Loucy (cell line): ENCODE data around the gene FAM168A.

Source experiments
- H2AFZ ChIP-seq: fragments of 200-600 bp; sonication (generic); 2 replicates; pipeline ENCODE4 v1.6.0; 2016; ENCODE audit warnings: antibody characterized with exemption, mild to moderate bottlenecking, low read length, moderate library complexity
- H3F3A ChIP-seq: fragments of 200-600 bp; 2 replicates; pipeline ENCODE4 v1.6.0; 2016; ENCODE audit warnings: antibody characterized with exemption, low read depth, mild to moderate bottlenecking
- H3K27me3 ChIP-seq: fragments of 200-600 bp; sonication (generic); 2 replicates; pipeline ENCODE4 v1.6.1; 2014; ENCODE audit warnings: low read length, mild to moderate bottlenecking; ENCODE audit not compliant: insufficient read depth, poor library complexity, severe bottlenecking
- H3K36me3 ChIP-seq: fragments of 200-600 bp; sonication (generic); 2 replicates; pipeline ENCODE4 v1.6.1; 2016; ENCODE audit warnings: low read length; ENCODE audit not compliant: insufficient read depth
- H3K4me1 ChIP-seq: fragments of 200-600 bp; sonication (generic); 2 replicates; pipeline ENCODE4 v1.5.1; 2014; ENCODE audit warnings: low read length, mild to moderate bottlenecking; ENCODE audit not compliant: insufficient read depth, poor library complexity, severe bottlenecking
- H3K4me2 ChIP-seq: fragments of 200-600 bp; sonication (generic); 2 replicates; pipeline ENCODE4 v1.6.0; 2014; ENCODE audit warnings: antibody characterized with exemption, low read length, low read depth, mild to moderate bottlenecking; ENCODE audit not compliant: poor library complexity, severe bottlenecking
- H3K4me3 ChIP-seq: fragments of 200-600 bp; sonication (generic); 2 replicates; pipeline ENCODE4 v1.5.1; 2014; ENCODE audit warnings: low read length, mild to moderate bottlenecking, mixed read lengths; ENCODE audit not compliant: poor library complexity, severe bottlenecking
- H3K79me2 ChIP-seq: fragments of 200-600 bp; sonication (generic); 2 replicates; pipeline ENCODE4 v1.6.1; 2014; ENCODE audit warnings: low read length; ENCODE audit not compliant: insufficient read depth
- H3K9ac ChIP-seq: fragments of 200-600 bp; sonication (generic); 2 replicates; pipeline ENCODE4 v1.6.0; 2014; ENCODE audit warnings: mild to moderate bottlenecking, low read depth, low read length, moderate library complexity; ENCODE audit not compliant: poor library complexity, severe bottlenecking
- H3K9me2 ChIP-seq: fragments of 200-600 bp; sonication (generic); replicated peaks from 2 replicates; pipeline ENCODE4 v1.6.1; 2016; ENCODE audit warnings: low read depth, low read length, mixed read lengths
- H3K9me3 ChIP-seq: fragments of 200-600 bp; sonication (generic); 2 replicates; pipeline ENCODE4 v1.6.1; 2014; ENCODE audit warnings: mild to moderate bottlenecking, antibody characterized with exemption, low read length, low read depth; ENCODE audit not compliant: insufficient read depth
- H4K20me1 ChIP-seq: fragments of 200-600 bp; sonication (generic); 2 replicates; pipeline ENCODE4 v1.6.0; 2014; ENCODE audit warnings: antibody characterized with exemption, low read length, mild to moderate bottlenecking; ENCODE audit not compliant: insufficient read depth, poor library complexity, severe bottlenecking
- CTCF ChIP-seq: fragments of 200-600 bp; sonication (generic); conservative IDR thresholded peaks from 2 replicates; pipeline ENCODE4 v1.5.1; 2014; ENCODE audit warnings: mild to moderate bottlenecking, antibody characterized with exemption, low read length
- EZH2phosphoT487 ChIP-seq: fragments of 200-600 bp; IDR thresholded peaks from 2 replicates; pipeline ENCODE4 v1.6.1; 2018; ENCODE audit warnings: antibody characterized with exemption, mild to moderate bottlenecking, moderate library complexity, borderline replicate concordance

FAM168A gene

GRCh38 chr11:73358071-73358470, 239.8 kb downstream of the FAM168A start:
- no peak overlapping the region for H3K4me2 ChIP-seq
- no peaks in the 10 kb centered on the region for H3K79me2 ChIP-seq
- no peak overlapping the region for H2AFZ ChIP-seq
- no peaks in the 10 kb centered on the region for H3K9me2 ChIP-seq
- H3K4me1 ChIP-seq = peaks cover 11% of the 10 kb centered on the region
- H3K9ac ChIP-seq = no peak overlapping the region
- no peak overlapping the region for H3K4me3 ChIP-seq
- H3F3A ChIP-seq = no peaks in the 10 kb centered on the region
- H3K9me3 ChIP-seq = no peaks in the 10 kb centered on the region
- H4K20me1 ChIP-seq = no peaks in the 10 kb centered on the region
- TF ChIP-seq CTCF (no peak), EZH2phosphoT487 (no peak)
- no peaks in the 10 kb centered on the region for H3K27me3 ChIP-seq
- no peaks in the 10 kb centered on the region for H3K36me3 ChIP-seq

- Histone ChIP-seq H3F3A (no peaks in the 10 kb centered on the region), H2AFZ (no peak overlapping the region), H3K4me3 (no peak overlapping the region), H4K20me1 (no peaks in the 10 kb centered on the region), H3K9me3 (no peaks in the 10 kb centered on the region), H3K4me1 (peaks cover 15% of the 10 kb centered on the region), H3K27me3 (no peaks in the 10 kb centered on the region), H3K4me2 (no peak overlapping the region), H3K9me2 (no peaks in the 10 kb centered on the region), H3K79me2 (no peaks in the 10 kb centered on the region), H3K9ac (no peak overlapping the region), H3K36me3 (no peaks in the 10 kb centered on the region)
- no peak for TF ChIP-seq EZH2phosphoT487
- no peak for TF ChIP-seq CTCF
Observed at GRCh38 chr11:73356979-73357860, 240.7 kb downstream of the FAM168A start.

- Histone ChIP-seq H3K36me3 (no peaks in the 10 kb centered on the region), H3F3A (no peaks in the 10 kb centered on the region), H3K4me2 (no peak overlapping the region)
Observed at GRCh38 chr11:73355109-73355508, 242.8 kb downstream of the FAM168A start.

More at GRCh38 chr11:73355109-73355508, 242.8 kb downstream of the FAM168A start:
- no peaks in the 10 kb centered on the region for H3K9me2 ChIP-seq
- peaks cover 15% of the 10 kb centered on the region for H3K4me1 ChIP-seq
- TF ChIP-seq CTCF (no peak), EZH2phosphoT487 (no peak)
- H3K79me2 ChIP-seq = no peaks in the 10 kb centered on the region
- H3K9me3 ChIP-seq = no peaks in the 10 kb centered on the region
- no peaks in the 10 kb centered on the region for H3K27me3 ChIP-seq
- H4K20me1 ChIP-seq = no peaks in the 10 kb centered on the region
- H2AFZ ChIP-seq = no peak overlapping the region
- no peak overlapping the region for H3K9ac ChIP-seq
- no peak overlapping the region for H3K4me3 ChIP-seq
